Right cardiac atrium (tissue), 5 donors: ENCODE measurements around the gene DNAH17. TPM values are rescaled to one million over a fixed set of nuclear protein-coding genes. Genes with fewer than 3 reads are reported as not detected.
A peak's percentile ranks its signal among the peaks of the same experiment; 100 is the strongest.

Experiments used
- ATAC-seq, 2 donors: fragments of 200-7000 bp; cut with Tn5 transposase; one replicate each; pipeline versions ENCODE4 v1.8.0 to v1.9.1; 2020; ENCODE audit warnings: moderate library complexity in 2 of 2, mild to moderate bottlenecking in 1 of 2
- DNase-seq, 3 donors: peaks; one replicate each; pipeline ENCODE4 v3.0.0-alpha.2; 2020
- H3K27ac ChIP-seq: one replicate; pipeline ENCODE4 v1.5.1; 2013; ENCODE audit warnings: mild to moderate bottlenecking, low read length, control low read depth, moderate library complexity
- H3K27me3 ChIP-seq: one replicate; pipeline ENCODE4 v1.6.1; 2013; ENCODE audit not compliant: control insufficient read depth, insufficient read depth
- H3K4me1 ChIP-seq: one replicate; pipeline ENCODE4 v1.6.1; 2013; ENCODE audit warnings: low read length; ENCODE audit not compliant: control insufficient read depth, insufficient read depth
- H3K4me3 ChIP-seq: one replicate; pipeline ENCODE4 v1.5.1; 2013; ENCODE audit warnings: low read length, control low read depth
- H3K9me3 ChIP-seq: one replicate; pipeline ENCODE4 v1.6.1; 2013; ENCODE audit warnings: low read length; ENCODE audit not compliant: control insufficient read depth
- WGBS: extraction: QIAGEN DNeasy Blood & Tissue Kit; methylation state at CpG from one replicate; pipeline ENCODE4 v1.1.7; 2013; 5-methylcytosine and 5-hydroxymethylcytosine counted together
- intact Hi-C, 4 donors: fragments of 100-400 bp; cut with DNase I; formaldehyde crosslinking; loops; one replicate each; pipeline versions ENCODE4 v1.11.0 to v1.14.0; 2022 to 2023
- polyA plus RNA-seq: library from polyadenylated mRNA; stranded (reverse); fragments of 200-250 nt; gene quantifications from one replicate; pipeline ENCODE4 v1.2.3, GENCODE V29; 2013
- total RNA-seq, 4 donors: library from RNA; stranded (reverse); fragmentation: NEBNext Ultra II Directional; extraction: Animal tissue kit (Norgen Biotek cat#: 25700); gene quantifications; one replicate each; pipeline ENCODE4 v1.2.1, GENCODE V29; 2021
- donor health status: healthy with polysubstance abuse.
- donor health status: DM: no; HTN: yes; CAD: no.
- donor health status: DM: no; HTN: no; CAD: no.
- donor health status: DM: no; HTN: yes; CAD: no; lungs with severe emphysema.
- donor health status: DM: yes; HTN: yes; CAD: no.

The DNAH17 gene
- total and polyA plus RNA-seq, 5 donors = 0.06 to 0.28 (median 0.19) TPM; not detected in 1

DNA sequence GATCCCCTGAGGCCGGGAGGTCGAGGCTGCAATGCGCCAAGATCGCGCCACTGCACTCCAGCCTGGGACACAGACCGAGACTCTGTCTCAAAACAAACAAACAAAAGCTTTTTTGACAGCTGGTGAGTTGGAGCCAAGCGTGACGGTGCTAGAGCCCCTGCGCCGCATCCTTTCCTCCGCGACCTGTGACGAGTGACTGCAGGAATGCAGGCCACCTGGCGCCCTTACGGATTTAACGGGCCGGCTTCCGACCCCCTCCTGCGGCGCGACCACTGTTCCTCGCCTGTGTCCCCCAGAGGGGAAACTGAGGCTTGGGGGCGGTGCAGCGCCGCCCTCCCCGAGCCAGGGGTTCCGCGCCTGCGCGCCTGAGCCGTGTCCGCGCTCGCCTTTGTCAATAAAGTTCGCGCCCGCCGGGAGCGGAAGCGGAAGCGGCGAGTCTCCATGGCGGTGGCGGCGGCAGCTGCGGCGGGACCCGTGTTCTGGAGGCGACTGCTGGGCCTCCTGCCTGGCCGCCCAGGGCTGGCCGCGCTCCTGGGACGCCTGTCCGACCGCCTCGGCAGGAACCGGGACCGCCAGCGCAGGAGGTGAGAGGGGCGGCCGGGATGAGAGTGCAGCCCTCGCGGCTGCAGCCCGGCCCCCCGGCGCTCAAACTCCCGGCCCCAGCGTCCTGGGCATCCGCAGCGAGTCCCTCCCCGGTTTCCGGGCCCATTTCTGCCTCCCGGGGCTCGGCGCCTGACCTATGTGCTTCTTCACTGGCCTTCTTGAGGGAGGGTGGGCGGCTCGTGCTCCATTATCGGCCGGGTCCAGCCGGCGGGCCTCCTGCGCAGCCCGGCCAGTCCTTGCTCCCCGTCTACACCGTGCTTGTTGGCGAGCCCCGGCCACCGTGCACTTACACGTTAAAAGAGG is 198.7 kb downstream of the DNAH17 start, which contains the start of gene PGS1:
Gene PGS1 (plus strand): TSS at position 425 of the 906 bp plus-strand sequence. CDS start 17 bp downstream, at position 442.
- Histone ChIP-seq H3K9me3 (no peaks in the 10 kb centered on the region), H3K27me3 (no peaks in the 10 kb centered on the region), H3K4me1 (peaks cover 7% of the 10 kb centered on the region), H3K27ac (peak within 1 kb of the TSS; percentile 91), H3K4me3 (peak within 1 kb of the TSS; percentile 84)
- intact Hi-C loops = no loop called here
- ATAC-seq = peak; percentile 88 to 91
- peak; percentile 80 to 94 (median 94) for DNase-seq
- 1% methylated on average over 89 of the region's 89 CpGs for WGBS

DNA sequence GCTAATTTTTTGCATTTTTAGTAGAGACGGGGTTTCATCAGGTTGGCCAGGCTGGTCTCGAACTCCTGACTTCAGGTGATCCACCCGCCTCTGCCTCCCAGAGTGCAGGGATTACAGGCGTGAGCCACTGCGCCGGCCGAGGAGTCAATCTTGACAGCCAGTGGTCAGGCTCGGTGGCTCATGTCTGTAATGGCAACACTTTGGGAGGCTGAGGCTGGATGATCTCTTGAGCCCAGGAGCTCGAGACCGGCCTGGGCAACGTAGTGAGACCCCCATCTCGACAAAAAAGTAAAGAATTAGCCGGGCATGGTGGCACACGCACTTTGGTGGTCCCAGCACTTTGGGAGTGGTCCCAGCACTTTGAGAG is 199.4 kb downstream of the DNAH17 start:
- 57% methylated on average over 14 of the region's 14 CpGs for WGBS

GRCh38 chr17:78376161-78376560 is 201.0 kb downstream of the DNAH17 start:
- Histone ChIP-seq H3K9me3 (no peaks in the 10 kb centered on the region), H3K4me1 (peaks cover 3% of the 10 kb centered on the region), H3K27me3 (no peaks in the 10 kb centered on the region), H3K27ac (no peak overlapping the region), H3K4me3 (no peak overlapping the region)
- no peak for ATAC-seq
- DNase-seq = no peak
- intact Hi-C loops = no loop called here
- WGBS = 84% methylated on average over 5 of the region's 5 CpGs

More for the DNA sequence above, 199.4 kb downstream of the DNAH17 start:
- H3K4me3 ChIP-seq = peak overlapping the region; percentile 84
- intact Hi-C loops = no loop called here
- peaks cover 7% of the 10 kb centered on the region for H3K4me1 ChIP-seq
- ATAC-seq = no peak
- DNase-seq = peak in 1 of 3 donors; percentile 38
- peak overlapping the region; percentile 91 for H3K27ac ChIP-seq
- no peaks in the 10 kb centered on the region for H3K27me3 ChIP-seq
- no peaks in the 10 kb centered on the region for H3K9me3 ChIP-seq

DNA sequence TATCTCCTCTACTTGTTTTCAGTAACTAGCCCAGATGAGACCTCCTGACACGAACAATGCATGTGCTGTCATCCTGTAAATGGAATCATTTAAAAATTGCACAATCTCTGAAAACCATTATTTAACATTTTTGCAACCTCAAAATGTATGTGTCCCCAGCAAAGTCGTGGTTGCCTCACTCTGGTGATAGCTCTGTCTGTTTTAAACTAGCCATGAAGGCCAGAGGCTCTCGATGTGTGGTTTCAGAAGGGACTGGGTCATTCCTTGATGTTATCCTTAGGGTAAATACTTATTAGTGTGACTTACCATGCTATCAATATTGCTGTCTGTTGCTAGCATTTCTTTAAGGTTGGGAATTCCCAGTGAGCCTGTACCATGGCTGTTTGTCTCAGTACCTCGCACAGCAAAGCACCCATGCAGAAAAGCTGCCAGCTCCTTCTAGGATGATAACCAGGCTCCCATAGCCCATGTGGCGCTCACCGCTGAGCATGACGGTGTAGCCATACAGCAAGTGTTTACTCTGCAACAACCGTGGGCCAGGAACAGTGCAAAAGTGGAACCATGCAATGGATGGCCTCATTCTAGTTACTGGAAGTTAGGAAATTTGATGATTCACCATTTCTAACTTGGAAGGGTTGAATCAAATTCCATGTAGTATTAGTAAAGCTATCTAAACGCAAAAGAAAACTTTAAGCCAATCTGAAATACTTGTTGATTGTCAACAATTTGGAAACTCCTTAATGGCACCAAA is 201.6 kb downstream of the DNAH17 start:
- Histone ChIP-seq H3K27ac (peak overlapping the region; percentile 85), H3K4me1 (peaks cover 3% of the 10 kb centered on the region), H3K4me3 (no peak overlapping the region), H3K9me3 (no peaks in the 10 kb centered on the region), H3K27me3 (no peaks in the 10 kb centered on the region)
- intact Hi-C loops = no loop called here
- DNase-seq (peak; percentile 66 to 76 (median 70)), ATAC-seq (peak; percentile 50 to 59)
- 60% methylated on average over 9 of the region's 9 CpGs for WGBS

DNA sequence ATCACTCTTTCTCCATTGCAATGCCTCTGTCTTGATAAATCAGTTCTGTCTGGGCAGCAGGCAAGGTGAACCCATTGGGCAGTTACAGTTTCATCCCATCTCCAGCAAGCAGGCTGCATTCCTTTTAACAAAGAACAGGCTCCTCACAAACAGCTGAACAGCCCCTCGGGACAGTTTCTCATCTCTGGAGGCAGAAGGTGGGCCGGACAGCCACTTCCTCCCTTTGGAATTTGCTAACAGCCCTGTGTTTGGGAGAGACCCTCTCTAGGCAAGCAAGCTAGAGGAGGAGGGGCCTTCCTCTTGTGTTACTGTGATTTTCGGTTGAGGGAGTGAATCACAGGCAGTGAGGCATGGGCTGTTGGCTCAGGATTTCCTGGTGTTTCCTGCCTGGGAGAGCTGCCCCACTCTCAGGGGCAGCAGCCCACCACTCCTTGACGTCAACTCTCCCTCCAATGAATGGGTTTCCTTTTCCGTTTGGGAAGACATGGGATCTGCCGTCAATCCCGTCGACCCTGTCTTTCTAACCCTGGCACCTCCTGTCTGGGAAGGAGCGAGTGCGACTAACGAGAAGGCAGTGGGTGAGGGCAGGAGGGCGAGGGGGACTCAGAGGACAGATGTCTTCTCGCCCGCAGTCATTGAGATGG is 202.4 kb downstream of the DNAH17 start:
- Histone ChIP-seq H3K4me1 (peaks cover 3% of the 10 kb centered on the region), H3K9me3 (no peaks in the 10 kb centered on the region), H3K27ac (peak overlapping the region; percentile 85), H3K4me3 (no peak overlapping the region), H3K27me3 (no peaks in the 10 kb centered on the region)
- intact Hi-C loops = no loop called here
- no peak for ATAC-seq
- no peak for DNase-seq
- 52% methylated on average over 14 of the region's 14 CpGs for WGBS

DNA sequence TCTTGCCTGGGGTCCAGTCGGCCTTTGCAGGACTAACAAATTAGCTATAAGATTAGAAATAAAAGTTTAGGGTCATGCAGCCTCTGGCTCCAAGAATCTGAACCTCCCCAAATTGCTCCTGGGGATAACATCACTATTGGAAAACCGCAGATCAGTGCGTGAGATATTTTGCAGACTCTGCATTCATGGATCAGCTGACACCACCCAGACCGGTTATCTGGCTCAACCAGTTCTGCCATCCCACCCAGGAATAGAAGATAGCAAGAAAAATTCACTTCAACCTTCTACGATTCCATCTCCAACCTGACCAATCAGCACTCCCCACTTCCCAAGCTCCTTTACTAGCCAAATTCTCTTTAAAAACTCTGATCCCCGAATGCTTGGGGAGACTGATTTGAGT is 203.0 kb downstream of the DNAH17 start:
- DNase-seq (no peak), ATAC-seq (no peak)
- Histone ChIP-seq H3K9me3 (no peaks in the 10 kb centered on the region), H3K27me3 (no peaks in the 10 kb centered on the region), H3K4me1 (peaks cover 3% of the 10 kb centered on the region), H3K27ac (no peak overlapping the region), H3K4me3 (no peak overlapping the region)
- intact Hi-C loops = no loop called here
- WGBS = 64% methylated on average over 6 of the region's 6 CpGs

Other genes with a start within 250 kb of the DNAH17 start
- gene SOCS3, start 217.3 kb downstream of the DNAH17 start, total RNA-seq = 10 to 100 TPM in 3 of 4 donors, 1 to 10 TPM in 1; 6.6 to 51.2 (median 11.6) TPM
- 52.6 TPM for gene SOCS3, start 217.3 kb downstream of the DNAH17 start, polyA plus RNA-seq
- 10 to 100 TPM; 20.2 to 22.2 (median 20.8) TPM for gene PGS1, start 198.7 kb downstream of the DNAH17 start, total RNA-seq
- 13.9 TPM for gene PGS1, start 198.7 kb downstream of the DNAH17 start, polyA plus RNA-seq
- gene CYTH1, start 204.9 kb upstream of the DNAH17 start, total RNA-seq = 10 to 100 TPM; 31.2 to 39.1 (median 36.7) TPM
- 22.5 TPM for gene CYTH1, start 204.9 kb upstream of the DNAH17 start, polyA plus RNA-seq